Stomach (tissue), 9 donors: ENCODE measurements around the gene TET3. TPM values are rescaled to one million over a fixed set of nuclear protein-coding genes. Genes with fewer than 3 reads are reported as not detected.

Source experiments
- DNase-seq, 2 donors: peaks; one replicate each; pipeline versions ENCODE4 v3.0.0 to v3.0.0-alpha.2; 2013 to 2019
- H3K27ac ChIP-seq, 5 donors: fragments of 200-600 bp in 4 of 5; sonication (generic) in 4 of 5; one replicate each; pipeline ENCODE4 v1.5.1; 2013 to 2019; ENCODE audit warnings: mild to moderate bottlenecking in 1 of 5, moderate library complexity in 1 of 5
- H3K27me3 ChIP-seq, 3 donors: fragments of 200-600 bp; sonication (generic); one replicate each; pipeline ENCODE4 v1.5.1; 2017 to 2019; ENCODE audit warnings: mixed run types in 1 of 3
- H3K36me3 ChIP-seq, 4 donors: fragments of 200-600 bp; sonication (generic); 1 replicate in 3 of 4; 2 replicates in 1 of 4; pipeline ENCODE4 v1.5.1; 2016 to 2019
- H3K4me1 ChIP-seq, 4 donors: fragments of 200-600 bp; sonication (generic); one replicate each; pipeline ENCODE4 v1.5.1; 2016 to 2019
- H3K4me3 ChIP-seq, 4 donors: fragments of 200-600 bp; sonication (generic) in 3 of 4; one replicate each; pipeline ENCODE4 v1.5.1; 2016 to 2019; ENCODE audit warnings: mild to moderate bottlenecking in 1 of 4
- H3K9me3 ChIP-seq, 4 donors: fragments of 200-600 bp; sonication (generic); one replicate each; pipeline ENCODE4 v1.5.1; 2016 to 2019
- CTCF ChIP-seq, 7 experiments: fragments of 450-650 bp in 4 of 7; fragments of 200-600 bp in 3 of 7; sonication (generic) in 3 of 7; IDR thresholded peaks; one replicate each; pipeline ENCODE4 v1.5.1; 2016 to 2019; ENCODE audit warnings: antibody characterized with exemption in 7 of 7, control low read depth in 2 of 7, mild to moderate bottlenecking in 1 of 7
- EP300 ChIP-seq: sonication (generic); formaldehyde crosslinking; IDR thresholded peaks from one replicate; pipeline ENCODE4 v1.6.1; 2017; ENCODE audit warnings: antibody characterized with exemption
- POLR2A ChIP-seq, 4 donors: fragments of 450-650 bp; IDR thresholded peaks; one replicate each; pipeline ENCODE4 v1.6.1; 2016; ENCODE audit warnings: antibody characterized with exemption in 4 of 4, control low read depth in 2 of 4, mild to moderate bottlenecking in 1 of 4, moderate library complexity in 1 of 4
- POLR2AphosphoS5 ChIP-seq, 3 donors: sonication (generic); formaldehyde crosslinking; IDR thresholded peaks; one replicate each; pipeline ENCODE4 v1.6.1; 2016; ENCODE audit warnings: antibody characterized with exemption in 3 of 3
- WGBS, 5 donors: extraction: QIAGEN DNeasy Blood & Tissue Kit in 3 of 5; methylation state at CpG; one replicate each; pipeline versions ENCODE4 v1.1.5 to v1.1.7; 2013 to 2018; 5-methylcytosine and 5-hydroxymethylcytosine counted together
- intact Hi-C: fragments of 100-400 bp; cut with DNase I; formaldehyde crosslinking; loops from one replicate; pipeline ENCODE4 v1.15.1; 2023; ENCODE audit warnings: low total_unique reads
- polyA plus RNA-seq, 3 donors: library from polyadenylated mRNA; stranded (reverse); fragments of 200-250 nt; gene quantifications; one replicate each; pipeline ENCODE4 v1.2.3, GENCODE V29; 2013
- total RNA-seq, 5 donors: library from RNA; depleted of rRNA; stranded (reverse); fragments of >200 nt; gene quantifications; one replicate each; pipeline versions ENCODE4 v1.1.0 to v1.2.3, GENCODE V29; 2014 to 2016
- donor health status: healthy with polysubstance abuse.
- donor health status: Bipolar disorder and iron deficiency.
- donor health status: healthy.

TET3 gene
- total and polyA plus RNA-seq, 8 donors, result 1.7 to 31.5 (median 15.6) TPM

- 89 to 98% (median 93%) methylated on average over 2 of the region's 2 CpGs for WGBS, 5 donors
- intact Hi-C loops, result no loop called here
- no peaks in the 10 kb centered on the region for H3K36me3 ChIP-seq
- no peaks in the 10 kb centered on the region for H3K9me3 ChIP-seq
- TF ChIP-seq POLR2A (IDR thresholded peaks at IDR 0.05) (no peak), POLR2AphosphoS5 (IDR thresholded peaks at IDR 0.05) (no peak), EP300 (no peak)
- no peak for DNase-seq
- no peak overlapping the region for H3K4me3 ChIP-seq
- H3K27ac ChIP-seq, result no peak overlapping the region
- H3K27me3 ChIP-seq, result no peaks in the 10 kb centered on the region
- H3K4me1 ChIP-seq, result peaks cover 12 to 56% (median 41%) of the 10 kb centered on the region in 4 donors
Observed at GRCh38 chr2:73977466-73977865, 7.2 kb upstream of the TET3 start.

GRCh38 chr2:73979021-73979420, 5.7 kb upstream of the TET3 start:
- intact Hi-C loops, result no loop called here
- peak in 1 of 2 donors; percentile 66 for DNase-seq
- H3K4me3 ChIP-seq, result no peak overlapping the region
- peak overlapping the region in 1 of 5 donors; percentile 44 for H3K27ac ChIP-seq
- no peaks in the 10 kb centered on the region for H3K27me3 ChIP-seq
- no peak for TF ChIP-seq POLR2AphosphoS5 (IDR thresholded peaks at IDR 0.05)
- no peak for TF ChIP-seq POLR2A (IDR thresholded peaks at IDR 0.05)
- no peak for TF ChIP-seq CTCF (IDR thresholded peaks at IDR 0.05)
- TF ChIP-seq EP300, result no peak
- H3K36me3 ChIP-seq, result no peaks in the 10 kb centered on the region
- H3K4me1 ChIP-seq, result peaks cover 23 to 64% (median 49%) of the 10 kb centered on the region in 4 donors
- WGBS, 5 donors, result 59 to 72% (median 61%) methylated on average over 5 of the region's 5 CpGs
- H3K9me3 ChIP-seq, result no peaks in the 10 kb centered on the region

GRCh38 chr2:73979686-73980085, 5.0 kb upstream of the TET3 start:
- Histone ChIP-seq H3K36me3 (no peaks in the 10 kb centered on the region), H3K4me1 (peaks cover 27 to 68% (median 54%) of the 10 kb centered on the region in 4 donors), H3K27ac (peak overlapping the region in 2 of 5 donors; percentile 4 to 44), H3K27me3 (no peaks in the 10 kb centered on the region), H3K4me3 (no peak overlapping the region), H3K9me3 (no peaks in the 10 kb centered on the region)
- TF ChIP-seq POLR2AphosphoS5 (IDR thresholded peaks at IDR 0.05) (peak in 2 of 3 donors; percentile 27 to 54), CTCF (IDR thresholded peaks at IDR 0.05) (no peak)
- WGBS, 5 donors, result 34 to 58% (median 41%) methylated on average over 3 of the region's 3 CpGs
- intact Hi-C loops, result no loop called here
- no peak for DNase-seq

GRCh38 chr2:73980566-73980965, 4.1 kb upstream of the TET3 start:
- no peak for DNase-seq
- Histone ChIP-seq H3K9me3 (no peaks in the 10 kb centered on the region), H3K36me3 (no peaks in the 10 kb centered on the region), H3K27me3 (no peaks in the 10 kb centered on the region), H3K4me1 (peaks cover 27 to 61% (median 52%) of the 10 kb centered on the region in 4 donors), H3K27ac (peak overlapping the region in 4 of 5 donors; percentile 1 to 99 (median 48)), H3K4me3 (no peak overlapping the region)
- intact Hi-C loops, result no loop called here
- TF ChIP-seq POLR2A (IDR thresholded peaks at IDR 0.05) (no peak), CTCF (IDR thresholded peaks at IDR 0.05) (no peak), EP300 (no peak), POLR2AphosphoS5 (IDR thresholded peaks at IDR 0.05) (no peak)
- WGBS, 5 donors, result 19 to 64% (median 40%) methylated on average over 2 of the region's 2 CpGs
